Suprapubic skin (tissue), 4 donors: ENCODE measurements around the gene MTF2. TPM values are rescaled to one million over a fixed set of nuclear protein-coding genes. Genes with fewer than 3 reads are reported as not detected.
"Not testable (repeated sequence)": the region's sequence is repeated elsewhere in the genome, so short reads cannot be mapped to it uniquely, and the experiment has no call there.

Experiments
- DNase-seq, 2 donors: peaks; one replicate each; pipeline ENCODE4 v3.0.0-alpha.2; 2019; ENCODE audit warnings: low spot score in 2 of 2
- H3K27ac ChIP-seq: fragments of 200-600 bp; sonication (generic); one replicate; pipeline ENCODE4 v1.5.1; 2019
- H3K27me3 ChIP-seq: fragments of 200-600 bp; sonication (generic); one replicate; pipeline ENCODE4 v1.5.1; 2019
- H3K36me3 ChIP-seq: fragments of 200-600 bp; sonication (generic); one replicate; pipeline ENCODE4 v1.5.1; 2019
- H3K4me1 ChIP-seq: fragments of 200-600 bp; sonication (generic); one replicate; pipeline ENCODE4 v1.5.1; 2019
- H3K4me3 ChIP-seq: fragments of 200-600 bp; sonication (generic); one replicate; pipeline ENCODE4 v1.5.1; 2019; ENCODE audit warnings: mild to moderate bottlenecking
- H3K9me3 ChIP-seq: fragments of 200-600 bp; sonication (generic); one replicate; pipeline ENCODE4 v1.5.1; 2019
- CTCF ChIP-seq, 2 donors: fragments of 200-600 bp in 1 of 2; fragments of 450-650 bp in 1 of 2; sonication (generic) in 1 of 2; IDR thresholded peaks; one replicate each; pipeline ENCODE4 v1.5.1; 2016 to 2019; ENCODE audit warnings: antibody characterized with exemption in 2 of 2, mild to moderate bottlenecking in 1 of 2, moderate library complexity in 1 of 2
- EP300 ChIP-seq: sonication (generic); formaldehyde crosslinking; IDR thresholded peaks from one replicate; pipeline ENCODE4 v1.6.1; 2017; ENCODE audit warnings: antibody characterized with exemption
- POLR2A ChIP-seq, 2 donors: fragments of 450-650 bp; IDR thresholded peaks; one replicate each; pipeline ENCODE4 v1.6.1; 2017; ENCODE audit warnings: antibody characterized with exemption in 2 of 2, mild to moderate bottlenecking in 2 of 2, moderate library complexity in 2 of 2
- POLR2AphosphoS5 ChIP-seq, 3 donors: sonication (generic); formaldehyde crosslinking; IDR thresholded peaks; one replicate each; pipeline ENCODE4 v1.6.1; 2017; ENCODE audit warnings: antibody characterized with exemption in 3 of 3
- WGBS: methylation state at CpG from one replicate; pipeline ENCODE4 v1.1.5; 2018; 5-methylcytosine and 5-hydroxymethylcytosine counted together
- total RNA-seq, 4 donors: library from RNA; depleted of rRNA; stranded (reverse); fragments of >200 nt; gene quantifications; one replicate each; pipeline ENCODE4 v1.1.0, GENCODE V29; 2016

MTF2 gene
- total RNA-seq, 4 donors from 2014 or later = 7.9 to 35.3 (median 16.0) TPM

- Histone ChIP-seq H3K4me1 (no peaks in the 10 kb centered on the region), H3K4me3 (no peak overlapping the region), H3K9me3 (no peaks in the 10 kb centered on the region), H3K27me3 (no peaks in the 10 kb centered on the region), H3K27ac (no peak overlapping the region), H3K36me3 (peaks cover 34% of the 10 kb centered on the region)
- no peak for DNase-seq
- TF ChIP-seq POLR2AphosphoS5 (IDR thresholded peaks at IDR 0.05) = no peak
- no peak for TF ChIP-seq POLR2A (IDR thresholded peaks at IDR 0.05)
- TF ChIP-seq EP300 = no peak
- no peak for TF ChIP-seq CTCF (IDR thresholded peaks at IDR 0.05)
- WGBS = 78% methylated on average over 2 of the region's 2 CpGs
These were observed 80.3 kb downstream of the MTF2 start for GRCh38 chr1:93159337-93159736.

- H3K27me3 ChIP-seq, H3K4me3 ChIP-seq, DNase-seq, H3K4me1 ChIP-seq, H3K27ac ChIP-seq, H3K9me3 ChIP-seq: not testable (repeated sequence)
- H3K36me3 ChIP-seq = peaks cover 11% of the 10 kb centered on the region
- WGBS = 97% methylated on average over 8 of the region's 8 CpGs
These were observed 84.2 kb downstream of the MTF2 start for GRCh38 chr1:93163314-93163713.

- TF ChIP-seq POLR2AphosphoS5 (IDR thresholded peaks at IDR 0.05) (no peak), POLR2A (IDR thresholded peaks at IDR 0.05) (no peak), CTCF (IDR thresholded peaks at IDR 0.05) (no peak), EP300 (no peak)
- no peak overlapping the region for H3K4me3 ChIP-seq
- H3K9me3 ChIP-seq = no peaks in the 10 kb centered on the region
- DNase-seq = no peak
- no peaks in the 10 kb centered on the region for H3K36me3 ChIP-seq
- WGBS = 98% methylated on average over 2 of the region's 2 CpGs
- H3K27ac ChIP-seq = no peak overlapping the region
- no peaks in the 10 kb centered on the region for H3K27me3 ChIP-seq
- no peaks in the 10 kb centered on the region for H3K4me1 ChIP-seq
These were observed 85.7 kb downstream of the MTF2 start for GRCh38 chr1:93164816-93165215.

DNA sequence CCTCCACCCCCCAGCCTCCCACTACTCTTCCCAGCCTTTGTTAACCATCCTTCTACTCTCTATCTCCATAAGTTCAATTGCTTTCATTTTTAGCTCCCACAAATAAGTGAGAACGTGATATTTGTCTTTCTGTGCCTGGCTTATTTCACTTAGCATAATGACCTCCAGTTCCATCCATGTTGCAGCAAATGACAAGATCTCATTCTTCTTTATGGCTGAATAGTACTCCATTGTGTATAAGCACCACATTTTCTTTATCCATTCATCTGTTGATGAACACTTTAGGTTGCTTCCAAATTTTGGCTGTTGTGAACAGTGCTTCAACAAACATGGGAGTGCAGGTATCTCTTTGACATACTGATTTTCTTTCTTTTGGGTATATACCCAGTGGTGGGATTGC, 86.8 kb downstream of the MTF2 start:
- 92% methylated on average over 1 of the region's 1 CpG for WGBS
- H3K4me1 ChIP-seq, H3K9me3 ChIP-seq, H3K4me3 ChIP-seq, H3K27ac ChIP-seq, DNase-seq, H3K27me3 ChIP-seq, H3K36me3 ChIP-seq: not testable (repeated sequence)

- Histone ChIP-seq H3K4me1 (peaks cover 3% of the 10 kb centered on the region), H3K4me3 (no peak overlapping the region), H3K36me3 (peaks cover 2% of the 10 kb centered on the region), H3K27me3 (no peaks in the 10 kb centered on the region), H3K27ac (no peak overlapping the region), H3K9me3 (no peaks in the 10 kb centered on the region)
- TF ChIP-seq POLR2A (IDR thresholded peaks at IDR 0.05) (no peak), POLR2AphosphoS5 (IDR thresholded peaks at IDR 0.05) (no peak), CTCF (IDR thresholded peaks at IDR 0.05) (no peak), EP300 (no peak)
- no peak for DNase-seq
These were observed 87.9 kb downstream of the MTF2 start for GRCh38 chr1:93167006-93167405.

DNA sequence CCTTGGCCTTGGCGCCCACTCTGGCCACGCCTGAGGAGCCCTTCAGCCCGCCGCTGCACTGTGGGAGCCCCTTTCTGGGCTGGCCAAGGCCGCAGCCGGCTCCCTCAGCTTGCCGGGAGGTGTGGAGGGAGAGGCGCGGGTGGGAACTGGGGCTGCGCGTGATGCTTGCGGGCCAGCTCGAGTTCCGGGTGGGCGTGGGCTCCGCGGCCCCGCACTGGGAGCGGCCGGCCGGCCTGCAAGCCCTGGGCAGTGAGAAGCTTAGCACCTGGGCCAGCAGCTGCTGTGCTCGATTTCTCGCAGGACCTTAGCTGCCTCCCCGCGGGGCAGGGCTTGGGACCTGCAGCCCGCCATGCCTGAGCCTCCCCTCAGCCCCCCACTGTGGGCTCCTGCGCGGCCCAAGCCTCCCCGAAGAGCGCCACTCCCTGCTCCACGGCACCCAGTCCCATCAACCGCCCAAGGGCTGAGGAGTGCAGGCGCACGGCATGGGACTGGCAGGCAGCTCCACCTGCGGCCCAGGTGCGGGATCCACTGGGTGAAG, 91.1 kb downstream of the MTF2 start:
- not testable (repeated sequence) for H3K36me3 ChIP-seq, H3K27ac ChIP-seq, DNase-seq, H3K4me3 ChIP-seq, H3K27me3 ChIP-seq, H3K9me3 ChIP-seq
- H3K4me1 ChIP-seq = peaks cover 15% of the 10 kb centered on the region
- 97% methylated on average over 9 of the region's 36 CpGs for WGBS

DNA sequence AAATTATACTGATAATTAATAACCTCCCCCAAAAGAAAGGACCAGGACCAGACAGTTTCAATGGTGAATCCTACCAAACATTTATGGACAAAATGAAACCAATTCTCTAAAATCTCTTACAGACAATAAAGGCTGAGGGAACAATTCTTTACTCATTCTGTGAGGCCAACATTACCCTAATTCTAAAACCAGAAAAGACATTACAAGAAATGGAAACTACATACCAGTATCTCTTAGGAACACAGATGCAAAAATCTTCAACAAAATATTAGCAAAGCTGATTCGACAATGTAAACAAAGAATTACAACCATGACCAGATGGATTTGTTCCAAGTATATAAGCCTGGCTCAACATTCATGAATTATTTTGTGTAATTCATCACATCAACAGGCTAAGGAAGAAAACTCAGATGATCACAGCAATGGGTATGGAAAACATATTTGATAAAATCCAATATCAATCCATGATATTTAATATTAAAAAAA, 92.5 kb downstream of the MTF2 start:
- H3K27ac ChIP-seq = no peak overlapping the region
- no peaks in the 10 kb centered on the region for H3K9me3 ChIP-seq
- DNase-seq = no peak
- peaks cover 24% of the 10 kb centered on the region for H3K4me1 ChIP-seq
- H3K36me3 ChIP-seq = peaks cover 2% of the 10 kb centered on the region
- H3K4me3 ChIP-seq = no peak overlapping the region
- no peaks in the 10 kb centered on the region for H3K27me3 ChIP-seq
- WGBS = 65% methylated on average over 1 of the region's 1 CpG
- TF ChIP-seq CTCF (IDR thresholded peaks at IDR 0.05) = no peak
- TF ChIP-seq EP300 = no peak
- TF ChIP-seq POLR2A (IDR thresholded peaks at IDR 0.05) = no peak
- TF ChIP-seq POLR2AphosphoS5 (IDR thresholded peaks at IDR 0.05) = no peak
